ENCODE results near the gene IGF1. TPM values are rescaled to one million over a fixed set of nuclear protein-coding genes. Genes with fewer than 3 reads are reported as not detected.

Gene IGF1
- total and polyA plus RNA-seq, 9 of the 15 experiments (the other 6 are each of a cell fraction or from before 2014, with no cell fraction given) = 3.7 to 13.9 (median 4.5) TPM

GRCh38 chr12:102486153-102486552 is 5.8 kb upstream of the IGF1 start:
- intact Hi-C loops (cut with micrococcal nuclease) (no loop called here), in situ Hi-C loops (cut with MboI) (loop anchor here (25.0 kb wide), 1 partner anchor 549 kb away; no protein-coding TSS in a partner anchor)
- Histone ChIP-seq H4K20me1 (replicated peaks; ENCODE audit: control insufficient read depth, insufficient read depth, low read length) (no peaks in the 10 kb centered on the region), H2AFZ (ENCODE audit: low read depth, low read length) (no peak overlapping the region), H3K4me3 (no peak overlapping the region), H3K9ac (ENCODE audit: insufficient read depth in 1 of 2, low read depth in 2 of 2, low read length in 2 of 2) (no peak overlapping the region), H3K9me3 (replicated peaks; ENCODE audit: control insufficient read depth, insufficient read depth, low read depth, low read length) (no peaks in the 10 kb centered on the region), H3K9me1 (ENCODE audit: control insufficient read depth, insufficient read depth, low read length) (no peaks in the 10 kb centered on the region), H3K27me3 (ENCODE audit: control insufficient read depth in 2 of 2, insufficient read depth in 2 of 2, low read length in 2 of 2) (no peaks in the 10 kb centered on the region), H3K27ac (ENCODE audit: extremely low read depth, low read depth, low read length) (no peak overlapping the region), H3K4me1 (replicated peaks in 1 of 2; ENCODE audit: control insufficient read depth in 2 of 2, insufficient read depth in 2 of 2, low read length in 2 of 2) (peaks cover 0 to under 1% of the 10 kb centered on the region in 2 experiments; a peak in 2 of 5 replicates), H3K79me2 (ENCODE audit: control insufficient read depth, insufficient read depth, low read length) (no peaks in the 10 kb centered on the region), H3K36me3 (ENCODE audit: control insufficient read depth, insufficient read depth, low read length) (no peaks in the 10 kb centered on the region), H3K4me2 (ENCODE audit: insufficient read depth, low read length) (no peak overlapping the region)
- DNase-seq (ENCODE audit: extremely low read depth in 1 of 4, low spot score in 3 of 4) (no peak), ATAC-seq (no peak), FAIRE-seq (no peak)
- TF ChIP-seq TEAD4 (IDR thresholded peaks at IDR 0.05; ENCODE audit: low read length) (no peak), TEAD4 (CRISPR knock-in tag; IDR thresholded peaks at IDR 0.05; ENCODE audit: borderline replicate concordance) (no peak), ESRRA (IDR thresholded peaks at IDR 0.05; ENCODE audit: borderline replicate concordance, low read depth) (no peak)
- POLR2A ChIA-PET = no interaction called here
- CTCF ChIA-PET (ENCODE audit: low intra/inter-chr PET ratio) = no interaction called here
- no TSS peak for BruUV-seq (replicated peaks)
- 55% methylated on average over 2 of the region's 2 CpGs for WGBS (ENCODE audit: insufficient coverage, low coverage, missing lambda C conversion rate)

GRCh38 chr12:102484428-102484958 is 4.1 kb upstream of the IGF1 start:
- ChIA-PET CTCF (ENCODE audit: low intra/inter-chr PET ratio) (interaction anchor here (0.6 to 2.3 kb wide), 4 partner anchors 182 to 358 kb away, joined by 3 to 12 read pairs (median 4); no protein-coding TSS in a partner anchor), POLR2A (no interaction called here)
- no TSS peak for BruUV-seq (replicated peaks)
- DNase-seq (ENCODE audit: extremely low read depth in 1 of 4, low spot score in 3 of 4) = peak; percentile 64 to 73 (median 68)
- Histone ChIP-seq H4K20me1 (replicated peaks; ENCODE audit: control insufficient read depth, insufficient read depth, low read length) (no peaks in the 10 kb centered on the region), H3K27me3 (ENCODE audit: control insufficient read depth in 2 of 2, insufficient read depth in 2 of 2, low read length in 2 of 2) (no peaks in the 10 kb centered on the region), H3K4me2 (ENCODE audit: insufficient read depth, low read length) (0 out of 2 replicates have a peak overlapping the region, but pooled peaks have one; percentile 11), H3K36me3 (ENCODE audit: control insufficient read depth, insufficient read depth, low read length) (no peaks in the 10 kb centered on the region), H3K9ac (ENCODE audit: insufficient read depth in 1 of 2, low read depth in 2 of 2, low read length in 2 of 2) (no peak overlapping the region), H3K9me1 (ENCODE audit: control insufficient read depth, insufficient read depth, low read length) (no peaks in the 10 kb centered on the region), H3K4me1 (replicated peaks in 1 of 2; ENCODE audit: control insufficient read depth in 2 of 2, insufficient read depth in 2 of 2, low read length in 2 of 2) (peaks cover 0 to 7% of the 10 kb centered on the region in 2 experiments; a peak in 3 of 5 replicates), H3K27ac (ENCODE audit: extremely low read depth, low read depth, low read length) (no peak overlapping the region), H2AFZ (ENCODE audit: low read depth, low read length) (peak overlapping the region; percentile 58; the same call in 1 of the 2 replicates), H3K79me2 (ENCODE audit: control insufficient read depth, insufficient read depth, low read length) (no peaks in the 10 kb centered on the region), H3K4me3 (no peak overlapping the region), H3K9me3 (replicated peaks; ENCODE audit: control insufficient read depth, insufficient read depth, low read depth, low read length) (no peaks in the 10 kb centered on the region)
- FAIRE-seq = peak; percentile 65
- in situ Hi-C loops (cut with MboI) (loop anchor here (25.0 kb wide), 1 partner anchor 547 kb away; no protein-coding TSS in a partner anchor), intact Hi-C loops (cut with micrococcal nuclease) (loop anchor here (1.0 to 5.0 kb wide), 4 partner anchors 184 to 544 kb away; partner anchors contain the start of genes NUP37 and PARPBP)
- 20% methylated on average over 11 of the region's 12 CpGs for WGBS (ENCODE audit: insufficient coverage, low coverage, missing lambda C conversion rate)
- peak; percentile 68 for ATAC-seq
- peak; percentile 50; the same call in 1 of the 2 replicates for TF ChIP-seq L3MBTL2 (IDR thresholded peaks at IDR 0.05)
- no peak for TF ChIP-seq SIN3A (IDR thresholded peaks at IDR 0.05; ENCODE audit: borderline replicate concordance in 2 of 2, control insufficient read depth in 1 of 2, low read depth in 2 of 2, low read length in 2 of 2)
- TF ChIP-seq ARNT (IDR thresholded peaks at IDR 0.05) = 0 out of 4 replicates have a peak, but pooled peaks of 1 of the 2 experiments have one; percentile 22
- no peak for TF ChIP-seq YBX1 (IDR thresholded peaks at IDR 0.05)
- no peak for TF ChIP-seq HINFP (tag; conservative IDR thresholded peaks at IDR 0.05; ENCODE audit: low read depth)
- TF ChIP-seq ZNF780A (CRISPR knock-in tag; IDR thresholded peaks at IDR 0.05) = no peak

All from K562 (cell line).